A204.1 (cell line): Measurements from ENCODE around the gene FOSL2.

ENCODE experiments used
- FAIRE-seq: peaks from 2 replicates; lab custom pipeline; 2012; peaks lifted over from hg19 to GRCh38; lab: Jason Lieb, UNC

The FOSL2 gene

GRCh38 chr2:28451793-28452533 is 59.3 kb downstream of the FOSL2 start:
- no peak for FAIRE-seq

DNA sequence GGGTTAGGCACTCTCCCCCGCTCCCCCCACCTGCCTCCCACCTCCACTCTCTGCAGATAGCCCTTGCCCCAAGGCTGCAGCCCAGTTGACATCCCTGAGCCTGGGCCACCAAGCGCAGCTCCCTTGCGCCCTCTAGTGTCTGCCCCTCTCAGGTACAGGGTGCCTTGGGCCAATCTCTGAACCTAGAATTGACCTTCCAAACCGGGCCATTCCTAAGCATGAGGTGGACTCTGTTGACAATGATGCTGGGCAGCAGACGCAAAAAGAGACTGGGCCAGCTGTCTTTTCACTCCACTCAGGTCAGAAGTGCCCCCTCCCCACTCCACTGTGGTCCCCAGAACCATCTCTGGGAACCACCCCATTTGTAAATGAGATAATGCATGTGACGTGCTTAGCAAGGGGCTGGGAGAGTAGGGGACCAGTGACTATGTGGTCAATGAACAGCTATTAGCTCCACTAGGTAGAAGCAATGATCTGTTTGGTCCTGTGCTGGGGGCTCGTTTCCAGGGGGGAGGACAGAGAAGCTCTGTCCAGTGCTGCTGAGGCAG is 60.0 kb downstream of the FOSL2 start:
- FAIRE-seq: no peak

DNA sequence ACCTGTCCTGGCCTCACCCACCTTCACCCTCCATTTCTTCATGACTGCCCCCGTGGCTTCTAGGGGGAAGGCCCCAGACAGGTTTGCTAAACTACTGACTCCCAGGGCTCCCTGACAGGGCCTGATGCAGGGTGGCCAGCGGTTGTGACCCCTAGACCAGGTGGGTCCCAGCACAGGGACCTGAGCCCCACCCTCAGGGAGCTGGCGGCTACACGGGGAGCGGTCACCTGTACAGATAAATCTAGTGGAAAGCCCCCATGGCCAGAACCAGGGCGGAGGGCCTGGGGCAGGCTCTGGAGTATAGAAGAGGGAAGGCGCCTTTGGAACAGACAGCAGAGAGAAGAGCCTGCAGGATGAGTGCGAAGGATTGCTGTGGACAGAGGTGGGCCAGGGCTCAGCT is 60.7 kb downstream of the FOSL2 start:
- no peak for FAIRE-seq

DNA sequence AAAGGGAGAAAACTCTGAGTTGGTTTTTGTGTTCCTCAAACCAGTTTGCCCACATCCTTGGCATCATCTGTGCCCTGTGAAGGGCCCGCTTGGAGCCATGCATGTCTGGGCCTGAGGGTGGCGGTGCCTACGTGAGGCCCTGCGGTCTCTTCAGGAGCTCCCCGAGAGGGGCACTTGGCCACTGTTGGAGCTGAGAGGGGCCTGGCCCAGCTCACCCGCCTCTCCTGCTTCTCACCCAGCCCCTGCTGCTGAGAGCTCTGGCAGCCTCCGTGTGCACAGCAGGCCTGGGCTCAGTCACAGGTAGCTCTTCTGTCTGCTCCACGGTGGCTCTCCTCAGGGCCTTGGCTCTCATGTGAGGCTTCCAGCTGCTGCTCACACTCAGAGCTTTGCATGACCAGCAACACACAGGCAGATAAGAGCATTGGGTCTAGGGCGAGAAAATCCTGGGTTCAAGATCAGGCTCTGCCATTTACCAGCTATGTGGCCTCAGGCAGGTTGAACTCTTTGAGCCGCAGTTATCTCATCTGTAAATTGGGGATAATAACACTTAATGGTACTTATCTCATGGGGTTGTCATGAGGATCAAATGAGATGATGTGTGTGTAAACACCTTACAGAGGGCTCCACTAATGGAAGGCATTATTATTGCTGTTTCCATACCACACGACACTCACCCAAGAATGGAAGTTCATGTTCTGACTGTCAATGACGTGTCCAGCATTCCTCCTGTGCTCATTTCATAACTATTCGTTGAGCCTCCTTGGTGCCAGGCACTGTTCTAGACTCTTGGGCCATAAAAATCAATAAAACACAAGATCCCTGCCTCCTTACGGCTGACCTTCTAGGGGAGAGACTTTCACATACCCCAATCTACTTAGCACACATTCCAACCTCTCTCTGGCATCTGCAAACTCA is 61.6 kb downstream of the FOSL2 start:
- no peak for FAIRE-seq

DNA sequence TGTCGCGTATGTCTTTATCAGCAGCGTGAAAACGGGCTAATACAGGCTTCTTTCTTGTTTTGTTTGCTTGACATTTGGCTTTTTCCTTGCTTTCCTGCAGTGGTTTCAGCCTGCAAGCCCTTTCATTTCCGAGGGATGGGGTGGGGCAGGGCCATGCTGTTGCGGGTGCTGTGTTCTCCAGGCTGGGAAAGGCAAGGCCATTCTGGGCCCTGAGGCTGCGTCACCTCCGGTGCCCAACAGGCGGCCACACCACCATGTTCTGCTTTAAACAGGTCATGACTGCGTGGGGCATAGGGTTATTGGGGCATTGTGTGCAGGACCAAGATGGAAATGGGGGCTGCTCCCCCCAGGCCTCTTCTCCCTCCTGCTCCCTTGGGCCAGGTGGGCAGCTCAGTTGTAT is 64.6 kb downstream of the FOSL2 start:
- no peak for FAIRE-seq

GRCh38 chr2:28461056-28461455 is 68.4 kb downstream of the FOSL2 start:
- no peak for FAIRE-seq

GRCh38 chr2:28462122-28462521 is 69.5 kb downstream of the FOSL2 start:
- FAIRE-seq: no peak

- no peak for FAIRE-seq
Measured at GRCh38 chr2:28463211-28463816, 70.7 kb downstream of the FOSL2 start.

DNA sequence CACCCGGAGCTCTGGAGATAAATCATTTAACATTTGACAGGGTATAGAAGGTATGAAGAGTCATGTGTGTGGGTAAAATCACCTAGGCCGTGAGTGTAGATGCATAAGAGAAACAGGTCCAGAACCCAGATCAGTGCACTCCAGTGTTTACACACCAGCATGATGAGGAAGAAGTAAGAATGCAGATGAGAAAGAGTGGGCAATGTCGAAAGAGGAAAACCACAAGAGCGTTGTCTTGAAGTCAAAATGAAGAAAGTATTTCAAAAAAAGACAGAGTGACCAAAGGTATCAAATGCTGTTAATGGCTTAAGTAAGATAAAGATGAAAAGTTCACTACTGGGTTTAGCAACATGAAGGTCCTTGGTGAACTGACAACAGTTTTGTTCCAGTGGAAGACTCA is 71.2 kb downstream of the FOSL2 start:
- FAIRE-seq: no peak

DNA sequence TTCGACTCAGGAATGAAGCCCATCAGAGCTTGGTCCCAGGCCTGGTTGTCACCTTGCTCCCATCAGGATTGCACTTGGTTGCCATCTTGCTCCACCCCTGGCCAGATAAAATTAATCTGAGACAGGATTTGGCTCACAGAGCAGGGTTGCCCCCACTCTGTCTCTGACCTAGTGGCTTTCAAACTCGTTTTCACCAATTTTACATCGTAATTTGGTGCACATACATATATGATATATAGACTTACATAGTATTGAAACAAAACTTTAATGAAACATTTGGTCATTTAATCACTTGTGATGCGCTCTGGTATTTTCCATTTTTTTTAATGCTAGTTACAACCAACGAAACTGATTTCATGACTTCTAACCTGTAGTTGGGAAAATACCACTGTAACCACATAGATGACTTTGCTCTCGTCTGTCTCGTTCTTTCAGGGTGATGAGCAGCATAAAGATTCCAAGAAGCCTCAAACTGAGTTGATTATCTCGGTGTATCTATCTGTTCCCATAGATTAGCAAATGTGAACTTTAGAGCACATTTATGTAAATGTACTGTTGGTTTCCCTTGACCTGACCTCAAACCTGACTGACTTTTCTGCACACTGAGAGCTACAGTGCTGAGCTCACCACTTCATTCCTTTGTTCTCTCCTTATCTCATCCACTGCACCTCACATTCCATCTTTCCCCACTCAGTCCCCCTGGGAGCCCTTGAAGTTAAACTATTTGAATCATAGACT is 72.7 kb downstream of the FOSL2 start:
- no peak for FAIRE-seq
